Suprapubic skin (tissue), 4 donors: ENCODE measurements around the gene CCDC174.

Experiments
- CTCF ChIP-seq, 2 donors: fragments of 200-600 bp in 1 of 2; fragments of 450-650 bp in 1 of 2; sonication (generic) in 1 of 2; IDR thresholded peaks; one replicate each; pipeline ENCODE4 v1.5.1; 2016 to 2019; ENCODE audit warnings: antibody characterized with exemption in 2 of 2, mild to moderate bottlenecking in 1 of 2, moderate library complexity in 1 of 2
- EP300 ChIP-seq: sonication (generic); formaldehyde crosslinking; IDR thresholded peaks from one replicate; pipeline ENCODE4 v1.6.1; 2017; ENCODE audit warnings: antibody characterized with exemption
- POLR2A ChIP-seq, 2 donors: fragments of 450-650 bp; IDR thresholded peaks; one replicate each; pipeline ENCODE4 v1.6.1; 2017; ENCODE audit warnings: antibody characterized with exemption in 2 of 2, mild to moderate bottlenecking in 2 of 2, moderate library complexity in 2 of 2
- POLR2AphosphoS5 ChIP-seq, 3 donors: sonication (generic); formaldehyde crosslinking; IDR thresholded peaks; one replicate each; pipeline ENCODE4 v1.6.1; 2017; ENCODE audit warnings: antibody characterized with exemption in 3 of 3

GRCh38 chr3:14660942-14661341 is 9.4 kb downstream of the CCDC174 start:
- TF ChIP-seq CTCF (IDR thresholded peaks at IDR 0.05) = no peak
- TF ChIP-seq POLR2A (IDR thresholded peaks at IDR 0.05) = no peak
- no peak for TF ChIP-seq EP300
- no peak for TF ChIP-seq POLR2AphosphoS5 (IDR thresholded peaks at IDR 0.05)
